CD4-positive, alpha-beta T cell treated with Interleukin-6 for 4 hours (primary cell): Measurements from ENCODE around the gene MACROD2.

ENCODE experiments used
- DNase-seq: peaks from one replicate; pipeline ENCODE4 v3.0.0-alpha.2; 2020; ENCODE audit warnings: mixed read lengths

MACROD2 gene

DNA sequence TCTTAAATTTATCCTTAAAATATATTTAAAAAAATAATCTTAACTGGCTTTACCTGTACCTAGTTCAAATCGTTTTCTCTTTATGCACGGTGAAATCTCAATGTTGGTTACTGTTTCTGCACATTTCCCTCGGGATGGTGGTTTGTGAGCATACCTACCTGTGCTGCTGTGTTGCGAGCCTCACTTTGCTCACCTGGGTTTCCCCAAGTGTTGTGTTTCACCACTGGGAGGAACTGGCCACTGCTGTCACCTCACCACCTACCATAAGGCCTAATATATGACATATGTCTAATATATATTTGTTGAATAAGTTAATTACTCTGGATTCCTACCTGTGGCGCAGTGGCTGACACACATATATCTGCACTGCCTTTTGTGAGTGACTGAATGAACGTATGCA lies 835.6 kb downstream of the MACROD2 start:
- DNase-seq: no peak

DNA sequence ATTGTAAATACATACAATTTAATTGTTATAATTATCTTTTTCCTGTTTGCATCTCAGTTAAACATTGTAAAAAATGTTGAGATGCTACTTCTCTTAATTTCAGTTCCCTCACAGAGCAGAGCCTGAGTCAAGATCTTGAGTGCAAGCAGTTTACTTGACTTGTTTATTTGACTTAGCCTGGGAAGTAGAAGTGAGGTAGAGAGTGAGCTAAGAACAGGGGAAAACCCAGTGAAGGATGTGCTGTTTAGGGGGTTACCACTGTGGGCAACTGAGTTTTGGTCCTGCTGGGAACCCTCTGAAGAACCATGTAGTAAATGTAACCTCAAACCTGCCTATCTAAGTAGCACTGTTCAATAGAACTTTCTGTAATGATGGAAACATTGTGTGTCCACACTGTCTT lies 837.3 kb downstream of the MACROD2 start:
- no peak for DNase-seq

DNA sequence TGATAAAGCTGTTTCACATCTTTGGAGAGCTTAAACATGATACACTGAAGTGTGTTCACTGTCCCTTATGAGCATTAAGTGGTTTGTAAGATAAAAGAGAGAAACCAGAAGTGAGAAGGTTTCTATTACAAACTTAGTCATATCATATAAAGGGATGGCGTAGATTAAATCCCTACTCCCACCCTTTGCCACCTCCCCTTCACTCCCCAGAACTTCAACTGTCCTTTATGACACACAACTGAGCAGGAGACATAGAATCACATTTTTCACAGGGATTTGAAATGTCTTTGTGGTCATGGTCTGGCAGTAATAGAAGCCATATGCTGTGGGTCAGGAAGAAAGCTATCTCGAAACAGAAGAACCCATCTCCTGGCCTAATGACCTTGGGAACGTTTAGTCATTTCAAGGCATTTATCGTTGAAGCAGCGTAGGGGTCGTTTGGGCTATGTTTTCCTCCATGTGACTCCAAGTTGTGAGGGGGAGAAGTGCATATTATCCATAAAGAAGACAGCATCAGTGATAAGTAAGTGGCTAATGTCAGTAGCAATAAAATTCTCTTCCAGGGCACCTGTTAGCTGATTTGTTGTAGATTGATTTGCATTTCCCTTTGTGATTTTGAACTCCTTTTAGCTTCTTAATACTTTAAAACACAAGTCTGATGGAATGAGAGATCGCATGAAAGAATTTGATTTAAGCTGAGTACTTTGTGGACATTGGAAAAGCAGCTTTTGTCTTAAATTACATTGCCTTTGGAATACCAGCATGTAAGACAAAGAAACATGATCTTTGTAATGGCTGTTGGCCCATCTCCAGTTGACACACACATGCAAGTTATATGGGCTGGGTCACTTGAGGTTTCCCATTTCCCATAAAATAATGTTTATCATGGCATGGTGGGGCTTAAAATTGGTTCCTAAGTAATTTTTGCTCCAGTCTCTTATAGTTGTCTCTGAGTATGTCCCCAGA lies 843.6 kb downstream of the MACROD2 start:
- no peak for DNase-seq

DNA sequence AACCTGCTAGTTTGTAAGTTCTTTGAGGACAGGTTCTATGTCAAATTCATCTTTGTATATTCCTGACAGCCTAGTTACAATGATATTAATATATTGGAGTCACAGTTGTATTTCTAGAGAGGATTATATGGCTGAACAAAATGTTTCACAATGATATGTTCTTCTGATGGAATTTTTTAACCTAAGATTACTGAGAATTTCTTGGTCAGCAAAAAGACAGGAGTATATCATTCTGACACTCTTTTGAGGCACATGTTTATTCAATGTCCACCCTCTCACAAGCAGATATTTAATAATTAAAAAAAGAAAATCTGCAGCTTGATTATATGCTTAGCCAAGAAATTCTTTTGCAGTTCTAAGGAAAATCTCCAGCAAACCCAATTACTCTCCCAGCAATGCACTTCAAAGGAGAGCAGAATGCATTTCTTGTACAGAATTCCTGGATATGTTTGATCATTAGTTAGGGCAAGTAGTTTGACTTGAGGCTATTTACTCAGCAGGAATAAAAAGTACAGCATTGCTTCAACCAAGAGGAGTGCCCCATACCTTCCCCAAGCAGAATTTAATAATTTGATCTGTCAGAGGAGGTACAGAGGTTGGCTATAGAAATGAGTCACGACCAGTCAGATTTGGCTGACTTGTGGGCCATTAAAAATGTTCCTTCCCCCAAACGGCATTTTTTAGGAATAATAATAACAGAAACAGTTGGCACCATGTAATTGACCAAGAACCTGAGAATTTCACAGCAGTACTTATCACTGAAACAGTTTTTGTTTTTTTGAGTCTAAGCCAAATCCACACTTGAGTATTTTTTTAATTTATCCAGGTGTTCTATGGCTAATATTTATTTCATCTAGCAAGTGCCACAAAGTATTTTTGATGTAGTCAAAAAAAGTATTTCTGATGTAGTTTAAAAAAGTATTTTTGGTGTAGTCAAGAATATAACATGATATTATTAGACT lies 850.2 kb downstream of the MACROD2 start:
- DNase-seq: no peak

DNA sequence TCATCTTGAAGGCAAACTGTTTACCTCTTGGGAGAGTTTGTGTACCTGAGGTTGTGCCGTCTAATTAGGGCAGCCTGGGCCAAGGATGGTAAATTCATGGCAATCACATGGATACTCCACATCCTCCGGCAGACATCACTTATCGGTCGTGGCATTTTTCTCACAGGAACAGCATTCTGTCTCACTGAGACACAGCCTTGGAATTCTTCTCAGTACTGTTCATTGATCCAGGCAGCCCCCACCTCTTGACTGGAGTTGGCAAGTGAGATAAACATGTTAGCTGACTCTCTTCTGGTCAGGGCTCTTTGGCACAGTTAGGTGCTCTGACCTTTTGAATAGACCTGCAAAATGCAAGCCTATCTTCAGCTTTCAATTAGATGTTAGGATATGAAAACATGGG lies 853.5 kb downstream of the MACROD2 start:
- DNase-seq: no peak

DNA sequence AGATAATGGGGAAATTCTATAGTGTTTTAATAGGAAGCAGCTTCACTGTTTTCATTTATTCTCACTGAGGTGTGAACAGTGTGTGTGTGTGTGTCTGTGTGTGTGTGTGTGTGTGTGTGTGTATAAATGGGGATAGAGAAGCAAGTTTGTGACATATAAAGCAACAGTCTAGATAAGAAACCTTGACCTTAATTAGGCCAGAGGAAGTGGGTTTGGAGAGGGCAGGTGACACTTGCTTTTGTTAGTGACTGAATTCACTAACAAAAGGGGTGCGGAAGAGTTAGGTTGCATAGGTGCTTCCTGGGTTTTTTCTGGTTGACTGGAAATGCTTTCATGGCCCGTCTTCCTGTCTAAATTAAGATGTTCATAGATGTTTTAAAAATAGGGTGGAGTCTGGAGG lies 857.8 kb downstream of the MACROD2 start:
- no peak for DNase-seq

DNA sequence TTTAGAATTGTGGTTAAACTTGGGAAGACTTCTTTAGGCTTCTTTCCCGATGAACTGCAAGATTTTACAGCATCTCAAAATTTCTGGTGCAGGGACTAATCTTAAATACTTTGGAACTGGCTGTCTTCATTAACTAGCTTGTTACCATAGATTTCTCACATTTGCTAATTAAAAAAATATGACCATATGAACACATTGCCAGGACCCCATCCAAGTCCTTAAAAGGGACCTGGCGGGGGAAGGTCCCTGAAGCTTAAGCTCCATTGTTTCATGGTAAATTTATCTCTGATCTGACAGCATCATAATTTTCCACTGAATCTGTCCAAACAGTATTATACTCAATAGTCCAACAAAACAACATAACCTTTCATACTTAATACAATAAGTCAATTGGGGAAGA lies 859.9 kb downstream of the MACROD2 start:
- no peak for DNase-seq

DNA sequence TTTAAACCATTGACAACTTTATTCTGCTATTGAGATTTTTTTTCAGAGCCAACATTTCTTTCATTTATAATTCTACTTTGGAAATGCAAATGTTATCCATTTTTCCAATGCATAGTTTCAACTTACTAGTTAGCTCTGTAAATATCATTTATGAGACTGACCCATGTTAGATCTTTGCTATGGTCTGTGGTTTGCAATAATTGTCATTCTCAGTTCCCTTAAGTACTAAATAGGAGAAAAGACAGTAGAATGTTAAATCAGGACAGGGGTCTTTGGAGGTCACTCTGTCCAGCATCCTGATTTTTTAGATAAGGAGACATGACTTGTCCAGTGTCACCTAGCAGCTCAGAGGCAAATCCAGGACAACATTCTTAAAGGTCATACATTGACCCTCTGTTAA lies 864.3 kb downstream of the MACROD2 start:
- DNase-seq: no peak

DNA sequence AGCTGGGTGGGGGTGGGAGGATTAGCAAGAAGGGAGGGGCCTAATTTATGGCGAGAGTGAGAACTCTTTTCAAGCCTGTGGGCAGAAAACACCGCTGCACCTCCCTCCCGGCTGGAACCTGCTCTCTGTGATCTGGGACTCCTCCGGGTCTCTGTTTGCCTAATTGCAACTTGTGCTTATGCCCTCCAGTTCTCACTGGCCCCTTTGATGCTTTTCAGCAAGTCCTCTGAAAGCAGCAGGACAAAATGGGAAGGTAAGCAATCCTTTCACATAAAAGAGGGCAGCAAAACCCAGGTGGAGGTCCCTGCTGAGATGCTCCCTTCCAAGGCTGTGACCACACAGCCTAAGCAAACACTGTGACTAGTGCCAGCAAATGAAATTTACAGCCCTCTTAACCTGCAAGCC lies 865.1 kb downstream of the MACROD2 start:
- no peak for DNase-seq

DNA sequence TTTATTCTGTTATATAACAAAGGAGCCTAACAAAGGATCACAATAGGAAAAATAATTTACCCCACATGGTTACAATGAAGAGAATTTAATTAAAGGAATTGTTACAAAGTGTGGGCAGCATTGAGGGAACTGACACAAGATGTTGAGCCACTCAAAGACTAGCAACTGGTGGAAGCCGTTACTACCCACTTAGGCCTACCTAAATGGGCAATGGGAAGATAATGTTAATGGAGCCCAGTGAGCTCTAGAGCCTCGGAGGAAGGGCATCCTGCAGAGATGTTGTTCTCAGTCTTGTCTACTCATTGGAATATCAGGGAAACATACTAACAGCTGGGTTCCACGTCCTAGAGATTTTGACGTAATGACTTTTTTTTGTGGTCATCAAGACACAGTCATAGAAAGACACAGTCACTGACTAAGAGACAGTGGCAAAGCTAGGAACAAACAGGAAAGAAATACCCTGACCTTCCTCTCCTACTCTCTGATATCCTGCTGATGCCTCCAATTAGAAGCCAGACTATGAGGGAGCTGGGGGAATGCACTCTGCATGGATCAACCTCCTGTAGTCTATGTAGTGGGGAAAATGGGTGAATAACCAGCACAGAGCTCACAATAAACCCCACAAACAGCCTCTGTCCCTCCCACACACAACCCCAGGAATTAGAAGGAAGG lies 865.8 kb downstream of the MACROD2 start:
- DNase-seq: no peak

DNA sequence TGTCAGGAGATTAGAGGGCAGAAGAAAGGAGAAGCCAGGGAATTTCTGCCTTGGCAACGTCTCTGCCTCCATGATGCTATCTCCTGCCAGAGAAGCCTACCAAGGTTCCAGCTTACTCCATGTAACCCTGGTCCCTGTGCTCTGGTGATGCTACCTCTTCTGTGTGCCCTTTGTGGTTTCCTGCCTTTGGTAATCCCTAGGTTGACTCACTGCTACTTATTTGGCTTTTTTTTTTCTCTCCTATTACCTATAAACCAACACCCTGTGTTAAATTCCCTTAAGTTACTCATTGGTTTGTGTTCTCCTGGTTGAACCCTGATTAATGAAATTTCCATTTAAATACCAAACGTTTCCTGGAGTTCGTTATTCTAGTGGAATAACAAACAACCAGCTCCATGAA lies 869.9 kb downstream of the MACROD2 start:
- no peak for DNase-seq

DNA sequence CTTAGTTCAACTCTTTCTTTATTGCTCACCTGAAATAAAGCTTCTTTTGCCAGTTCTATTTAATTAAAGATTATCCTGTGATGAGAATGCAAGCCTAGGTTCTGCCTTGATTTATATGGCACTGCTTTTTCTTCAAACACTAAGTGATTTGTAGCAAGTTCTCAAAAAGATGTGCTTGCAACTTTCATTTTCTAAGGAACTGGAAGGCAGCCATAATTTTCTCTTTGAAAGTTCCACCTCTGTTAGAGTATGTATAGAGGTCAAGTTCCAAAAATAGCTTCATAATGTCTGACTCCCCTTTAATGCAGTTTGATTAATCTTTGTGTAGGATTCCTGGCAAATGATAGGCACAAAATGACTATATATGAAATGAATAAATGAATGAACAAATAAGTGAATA lies 870.4 kb downstream of the MACROD2 start:
- no peak for DNase-seq

DNA sequence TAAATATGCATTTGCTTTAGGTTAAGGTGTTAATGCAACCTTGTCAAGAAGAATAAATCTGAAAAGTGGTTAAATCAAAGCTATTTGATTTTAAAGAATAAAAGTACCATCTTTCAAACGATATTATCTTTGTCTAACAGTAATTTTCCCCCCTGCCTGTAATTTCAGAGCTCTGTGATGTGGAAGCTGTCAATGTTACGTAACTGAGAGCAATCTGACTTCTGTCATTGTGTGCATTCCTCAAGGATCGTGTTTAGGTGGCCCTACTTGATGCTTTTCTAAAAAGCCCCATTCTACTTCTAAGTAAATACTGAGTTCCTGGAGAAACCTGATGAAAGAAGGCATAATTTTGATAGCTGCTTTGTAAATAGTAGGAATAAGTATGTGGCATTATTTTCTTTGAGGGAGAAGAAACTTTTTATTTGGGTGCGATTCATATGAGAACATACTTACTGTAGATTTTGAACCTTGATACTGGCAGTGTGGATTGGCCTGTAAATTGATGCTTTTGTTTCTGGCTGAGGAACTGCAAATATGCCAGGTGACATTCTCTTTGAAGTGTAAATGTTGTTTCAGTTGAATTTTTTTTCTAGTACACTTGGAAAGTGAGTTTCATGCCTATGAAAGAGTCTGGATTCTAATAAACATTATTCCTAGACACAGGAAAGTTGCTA lies 871.7 kb downstream of the MACROD2 start:
- DNase-seq: no peak

DNA sequence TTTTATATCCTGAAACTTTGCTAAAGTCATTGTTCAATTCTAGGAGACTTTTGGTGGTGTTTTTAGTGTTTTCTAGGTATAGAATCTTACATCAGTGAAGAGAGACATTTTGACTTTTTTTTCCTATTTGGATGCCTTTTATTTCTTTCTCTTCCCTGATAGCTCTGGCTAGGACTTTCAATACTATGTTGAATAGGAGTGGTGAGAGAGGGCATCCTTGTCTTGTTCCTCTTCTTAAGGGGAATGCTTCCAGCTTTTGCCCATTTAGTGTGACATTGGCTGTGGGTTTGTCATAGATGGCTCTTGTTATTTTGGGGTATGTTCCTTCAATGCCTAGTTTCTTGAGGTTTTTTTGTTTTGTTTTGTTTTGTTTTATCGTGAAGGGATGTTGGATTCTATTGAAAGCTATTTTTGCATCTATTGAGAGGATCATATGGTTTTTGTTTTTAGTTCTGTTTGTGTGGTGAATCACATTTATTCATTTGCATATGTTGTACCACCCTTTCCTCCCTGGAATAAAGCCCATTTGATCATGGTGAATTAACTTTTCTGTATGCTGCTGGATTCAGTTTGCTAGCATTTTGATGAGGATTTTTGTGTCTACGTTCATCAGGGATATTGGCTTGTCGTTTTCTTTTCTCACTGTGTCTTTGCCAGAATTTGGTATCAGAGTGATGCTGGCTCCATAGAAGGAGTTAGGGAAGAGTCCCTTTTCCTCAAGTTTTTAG lies 882.1 kb downstream of the MACROD2 start:
- no peak for DNase-seq

DNA sequence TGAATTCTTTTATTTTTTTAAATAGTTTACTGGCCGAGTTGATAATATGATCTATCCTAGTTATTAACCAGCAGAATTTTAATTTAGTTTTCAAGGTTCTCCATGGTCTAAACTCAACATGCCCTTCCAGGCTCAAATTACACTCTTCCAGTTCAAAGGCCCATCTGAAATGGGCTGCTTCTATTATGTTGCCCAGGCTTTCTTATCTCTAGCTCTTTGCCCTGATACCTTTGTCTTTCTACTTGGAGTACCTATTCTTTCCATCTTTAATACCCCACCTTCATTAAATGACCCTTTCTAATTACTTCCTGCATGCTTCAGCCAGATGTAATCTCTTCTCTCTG lies 883.3 kb downstream of the MACROD2 start:
- no peak for DNase-seq

DNA sequence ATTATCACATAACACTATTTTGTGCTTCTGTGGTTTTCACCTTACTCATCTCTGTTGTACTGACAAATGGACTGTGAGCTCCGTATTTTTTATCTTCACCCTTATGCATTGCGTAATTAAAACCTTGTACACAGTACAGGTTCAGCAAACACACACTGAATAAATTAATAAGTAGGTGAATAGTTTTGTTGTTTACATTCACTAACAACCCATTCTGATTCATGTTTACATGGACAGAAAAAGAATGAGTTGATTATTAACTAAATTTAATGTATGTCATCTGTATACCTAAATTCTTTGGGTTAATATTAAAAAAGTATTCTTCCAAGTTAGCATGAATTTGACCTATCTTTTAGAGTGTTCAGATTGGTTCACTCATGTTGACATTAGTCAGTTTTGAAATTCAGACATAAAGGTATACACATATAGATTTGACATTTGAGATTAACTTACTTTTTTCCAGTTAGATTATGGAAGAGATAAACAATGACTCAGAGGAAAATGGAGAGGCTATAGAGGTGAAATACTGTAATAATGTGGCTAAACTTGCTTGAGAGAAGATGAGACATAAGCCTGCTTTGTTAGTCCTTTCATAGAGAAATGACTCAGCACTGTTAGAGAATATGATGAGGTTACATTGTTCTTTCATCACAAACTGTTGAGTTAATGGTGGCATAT lies 883.8 kb downstream of the MACROD2 start:
- DNase-seq: no peak

DNA sequence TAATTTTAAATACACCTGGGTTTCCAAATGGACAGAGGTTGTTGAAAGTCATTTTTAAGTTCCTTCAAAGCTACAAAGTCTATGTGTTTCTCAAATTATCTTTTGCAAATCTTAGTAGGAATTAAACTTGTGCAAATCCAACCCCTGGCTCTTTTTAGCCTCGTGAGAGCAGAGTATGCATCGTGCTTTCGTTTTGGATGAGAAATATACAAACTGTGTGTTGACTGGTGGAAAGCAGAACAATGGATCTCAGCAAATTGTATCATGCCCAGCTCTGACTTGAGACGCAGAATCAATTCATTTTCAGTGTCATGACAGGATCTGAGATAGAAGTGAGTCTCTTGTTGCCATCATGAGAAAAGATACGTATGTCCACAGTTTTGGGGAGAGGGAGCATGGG lies 884.5 kb downstream of the MACROD2 start:
- DNase-seq: no peak

DNA sequence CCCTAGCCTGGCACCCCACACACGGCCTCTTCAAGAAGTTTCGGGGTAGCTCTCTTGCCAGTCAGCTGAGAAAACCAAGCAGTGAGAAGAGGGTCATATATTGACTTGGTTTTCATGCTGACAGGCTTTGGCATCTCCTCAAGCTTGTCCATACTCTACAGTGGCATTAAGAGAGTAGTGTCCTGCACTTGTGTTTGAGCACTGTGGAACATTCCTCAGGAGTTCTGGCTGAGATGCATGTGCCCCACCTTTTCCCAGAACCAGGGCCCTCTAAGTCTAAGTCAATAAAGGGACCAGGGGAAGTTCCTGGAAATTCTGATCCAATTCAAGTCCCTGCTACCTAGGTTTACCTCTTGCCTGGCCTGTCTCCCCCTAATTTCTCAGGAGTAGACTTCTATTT lies 886.2 kb downstream of the MACROD2 start:
- no peak for DNase-seq

DNA sequence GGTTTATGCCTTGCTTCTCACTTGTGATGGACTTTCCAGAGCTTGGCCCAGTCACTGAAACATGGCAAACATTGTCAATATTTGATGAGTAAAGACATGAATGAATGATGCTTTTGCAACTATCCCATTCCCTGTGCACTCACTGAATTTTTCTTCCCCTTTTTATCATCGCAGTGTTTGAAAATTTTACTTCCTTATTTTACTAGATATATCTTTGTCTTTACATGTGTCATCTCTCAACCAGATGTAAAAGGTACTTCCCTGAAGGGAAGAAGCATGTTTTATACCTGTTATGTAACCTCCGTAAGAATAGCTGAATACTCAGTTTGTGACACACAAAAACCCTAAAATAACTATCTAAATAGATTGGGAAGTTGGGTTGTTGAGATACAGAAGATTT lies 886.8 kb downstream of the MACROD2 start:
- DNase-seq: no peak

DNA sequence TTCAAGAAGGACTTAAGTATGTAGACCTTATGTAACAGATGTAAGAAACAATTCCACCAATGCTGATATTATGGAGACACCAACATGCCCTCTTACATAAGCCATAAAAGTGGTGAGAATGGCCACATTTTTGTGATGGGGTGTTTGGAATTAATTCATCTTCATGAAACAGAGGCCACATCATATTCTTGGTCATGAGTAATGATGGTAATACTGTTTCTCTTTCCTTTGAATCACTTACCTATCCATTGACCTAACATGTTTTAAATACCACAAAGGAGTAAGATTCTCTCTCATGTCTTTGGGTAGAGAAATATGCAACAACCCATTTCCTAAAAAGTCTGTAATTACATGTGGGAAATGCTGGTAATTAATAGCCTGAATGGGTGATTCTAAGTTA lies 887.5 kb downstream of the MACROD2 start:
- DNase-seq: no peak

DNA sequence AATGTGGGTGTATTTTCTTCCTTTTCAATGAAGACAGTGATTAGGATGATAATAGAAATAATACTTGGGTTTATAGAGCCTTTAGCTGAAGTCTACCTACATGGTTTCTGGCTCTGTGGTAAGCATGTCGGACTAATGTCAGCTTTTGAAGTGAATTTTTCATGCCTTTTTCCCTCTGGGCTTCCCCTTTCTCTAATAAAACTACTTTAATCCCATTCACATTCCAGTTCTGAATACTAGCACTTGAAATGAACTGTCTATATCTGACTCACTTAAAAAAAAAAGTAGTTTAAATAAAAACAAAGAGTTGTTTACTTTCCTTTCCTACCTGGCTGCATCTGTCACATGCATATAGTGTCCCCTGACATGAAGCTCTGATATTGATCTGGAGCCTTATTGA lies 888.0 kb downstream of the MACROD2 start:
- DNase-seq: no peak
